Adrenal gland (tissue), 12 donors: ENCODE data around the gene TRIM14. TPM values are rescaled to one million over a fixed set of nuclear protein-coding genes. Genes with fewer than 3 reads are reported as not detected.

Experiments
- DNase-seq, 7 donors: peaks; one replicate each; pipeline ENCODE4 v3.0.0-alpha.2; 2019 to 2020
- H3K27ac ChIP-seq, 5 donors: fragments of 200-600 bp; sonication (generic) in 4 of 5; 1 replicate in 3 of 5; 2 replicates in 2 of 5; pipeline versions ENCODE4 v1.5.1 to v1.8.0; 2016 to 2020; ENCODE audit warnings: mild to moderate bottlenecking in 1 of 5
- H3K27me3 ChIP-seq: fragments of 200-600 bp; 2 replicates; pipeline ENCODE4 v1.8.0; 2021
- H3K36me3 ChIP-seq, 2 donors: fragments of 200-600 bp; replicated peaks in 1 of 2; 1 replicate in 1 of 2; 2 replicates in 1 of 2; pipeline versions ENCODE4 v1.5.1 to v1.8.0; 2018 to 2022
- H3K4me1 ChIP-seq, 2 donors: fragments of 200-600 bp; replicated peaks in 1 of 2; 1 replicate in 1 of 2; 2 replicates in 1 of 2; pipeline versions ENCODE4 v1.5.1 to v1.8.0; 2018 to 2021
- H3K4me3 ChIP-seq, 4 donors: fragments of 200-600 bp; sonication (generic) in 3 of 4; one replicate each; pipeline ENCODE4 v1.5.1; 2016 to 2018
- H3K9me3 ChIP-seq, 3 donors: fragments of 200-600 bp; sonication (generic) in 1 of 3; replicated peaks in 1 of 3; 1 replicate in 2 of 3; 2 replicates in 1 of 3; pipeline versions ENCODE4 v1.5.1 to v1.8.0; 2016 to 2021
- POLR2A ChIP-seq, 2 donors: fragments of 450-650 bp; IDR thresholded peaks; one replicate each; pipeline ENCODE4 v1.6.1; 2017; ENCODE audit warnings: antibody characterized with exemption in 2 of 2, mild to moderate bottlenecking in 2 of 2, moderate library complexity in 1 of 2
- WGBS, 4 donors: extraction: QIAGEN DNeasy Blood & Tissue Kit in 2 of 4; methylation state at CpG; one replicate each; pipeline versions ENCODE4 v1.1.5 to v1.1.7; 2013 to 2017; 5-methylcytosine and 5-hydroxymethylcytosine counted together
- intact Hi-C, 2 donors: fragments of 100-400 bp; cut with DNase I; formaldehyde crosslinking; loops; one replicate each; pipeline versions ENCODE4 v1.14.1 to v1.15.0; 2022 to 2023
- polyA plus RNA-seq, 3 donors: library from polyadenylated mRNA; stranded (reverse); fragments of 200-250 nt in 2 of 3; fragments of 350-450 nt in 1 of 3; fragmentation: Illumina TruSeq in 1 of 3; extraction: RNeasy Lipid Tissue Mini Kit (QIAGEN cat#74804) in 1 of 3; gene quantifications; one replicate each; pipeline ENCODE4 v1.2.3, GENCODE V29; 2013 to 2014
- total RNA-seq, 9 donors: library from RNA; depleted of rRNA in 4 of 9; stranded (reverse); fragments of >200 nt in 4 of 9; fragments of 120-200 nt in 1 of 9; fragmentation: NEBNext Ultra II Directional in 1 of 9; extraction: Animal tissue kit (Norgen Biotek cat#: 25700) in 1 of 9; gene quantifications; one replicate each; pipeline versions ENCODE4 v1.1.0 to v1.2.4, GENCODE V29; 2013 to 2023
- TF ChIP-seq, protein P1 (sequence below), 6 experiments: fragments of 450-650 bp in 4 of 6; fragments of 200-600 bp in 2 of 6; sonication (generic) in 1 of 6; IDR thresholded peaks; 1 replicate in 5 of 6; 2 replicates in 1 of 6; pipeline versions ENCODE4 v1.5.1 to v1.8.0; 2016 to 2021; ENCODE audit warnings: antibody characterized with exemption in 6 of 6, mild to moderate bottlenecking in 2 of 6, moderate library complexity in 1 of 6
- donor health status: healthy with polysubstance abuse.
- donor health status: Bipolar disorder and iron deficiency.
- donor health status: DM: yes; HTN: yes; CAD: no.
- donor health status: DM: no; HTN: no; CAD: no.
- donor health status: DM: no; HTN: no; CAD: no.
- donor health status: DM: yes; HTN: yes; CAD: no.

The TRIM14 gene
- total and polyA plus RNA-seq, 12 donors: 0.72 to 24.8 (median 13.9) TPM

DNA sequence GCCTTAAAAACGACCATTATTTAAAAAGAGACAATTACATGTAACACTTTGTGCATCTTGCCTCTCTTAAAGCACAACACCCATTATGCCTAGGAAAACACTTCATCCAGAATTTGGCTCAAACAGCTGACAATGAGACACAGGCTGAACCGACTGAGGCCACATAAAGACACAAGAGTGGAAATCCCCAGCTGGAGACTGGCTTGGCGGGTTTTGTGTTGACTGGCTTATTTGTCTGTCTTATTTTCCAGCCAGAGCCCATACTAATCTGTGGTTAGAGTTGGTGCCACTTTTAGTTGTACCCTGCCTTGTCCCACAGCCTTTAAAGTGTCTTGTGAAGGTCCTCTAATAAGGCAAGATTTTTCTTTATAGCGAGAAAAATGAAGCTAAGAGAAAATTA, 21.2 kb downstream of the TRIM14 start:
- no peak overlapping the region for H3K27ac ChIP-seq
- no peak for TF ChIP-seq POLR2A (IDR thresholded peaks at IDR 0.05)
- TF ChIP-seq, protein P1, sequence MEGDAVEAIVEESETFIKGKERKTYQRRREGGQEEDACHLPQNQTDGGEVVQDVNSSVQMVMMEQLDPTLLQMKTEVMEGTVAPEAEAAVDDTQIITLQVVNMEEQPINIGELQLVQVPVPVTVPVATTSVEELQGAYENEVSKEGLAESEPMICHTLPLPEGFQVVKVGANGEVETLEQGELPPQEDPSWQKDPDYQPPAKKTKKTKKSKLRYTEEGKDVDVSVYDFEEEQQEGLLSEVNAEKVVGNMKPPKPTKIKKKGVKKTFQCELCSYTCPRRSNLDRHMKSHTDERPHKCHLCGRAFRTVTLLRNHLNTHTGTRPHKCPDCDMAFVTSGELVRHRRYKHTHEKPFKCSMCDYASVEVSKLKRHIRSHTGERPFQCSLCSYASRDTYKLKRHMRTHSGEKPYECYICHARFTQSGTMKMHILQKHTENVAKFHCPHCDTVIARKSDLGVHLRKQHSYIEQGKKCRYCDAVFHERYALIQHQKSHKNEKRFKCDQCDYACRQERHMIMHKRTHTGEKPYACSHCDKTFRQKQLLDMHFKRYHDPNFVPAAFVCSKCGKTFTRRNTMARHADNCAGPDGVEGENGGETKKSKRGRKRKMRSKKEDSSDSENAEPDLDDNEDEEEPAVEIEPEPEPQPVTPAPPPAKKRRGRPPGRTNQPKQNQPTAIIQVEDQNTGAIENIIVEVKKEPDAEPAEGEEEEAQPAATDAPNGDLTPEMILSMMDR (IDR thresholded peaks at IDR 0.05): no peak
- peaks cover 0 to 9% of the 10 kb centered on the region in 2 donors for H3K4me1 ChIP-seq
- intact Hi-C loops: no loop called here
- H3K27me3 ChIP-seq: peaks cover 31% of the 10 kb centered on the region
- WGBS, 4 donors: 76 to 85% (median 78%) methylated on average over 4 of the region's 4 CpGs
- H3K4me3 ChIP-seq: no peak overlapping the region
- peaks cover 0 to 6% of the 10 kb centered on the region in 2 donors for H3K36me3 ChIP-seq
- DNase-seq: peak in 1 of 7 donors; percentile 43
- H3K9me3 ChIP-seq: no peaks in the 10 kb centered on the region

DNA sequence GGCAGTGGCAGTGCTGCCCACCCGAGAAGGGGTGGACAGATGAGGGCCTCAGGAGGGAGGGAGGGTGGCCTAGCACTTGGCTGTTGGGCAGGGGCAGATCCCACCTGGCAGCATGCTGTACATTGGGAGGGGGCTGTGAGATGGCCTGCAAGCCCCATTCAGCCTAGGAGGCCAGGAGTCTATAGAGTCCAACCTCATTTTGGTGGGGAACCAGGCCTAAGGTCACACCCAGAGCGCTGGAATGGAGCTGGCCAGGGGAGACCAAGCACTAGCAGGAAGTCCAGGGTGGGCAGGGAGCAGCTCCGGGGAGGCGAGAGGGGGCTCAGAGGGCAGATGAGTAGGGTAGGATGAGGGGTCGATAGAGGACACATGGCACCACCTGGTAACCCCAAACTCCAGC, 22.9 kb downstream of the TRIM14 start:
- intact Hi-C loops: no loop called here
- peak in 1 of 7 donors; percentile 33 for DNase-seq
- 90 to 94% (median 92%) methylated on average over 4 to 5 of the region's 5 CpGs for WGBS, 4 donors
- Histone ChIP-seq H3K4me1 (peaks cover 0 to 9% of the 10 kb centered on the region in 2 donors), H3K4me3 (no peak overlapping the region), H3K27me3 (peaks cover 24% of the 10 kb centered on the region), H3K9me3 (no peaks in the 10 kb centered on the region), H3K27ac (no peak overlapping the region), H3K36me3 (peaks cover 0 to 6% of the 10 kb centered on the region in 2 donors)
- TF ChIP-seq, protein P1 (IDR thresholded peaks at IDR 0.05): no peak
- no peak for TF ChIP-seq POLR2A (IDR thresholded peaks at IDR 0.05)

DNA sequence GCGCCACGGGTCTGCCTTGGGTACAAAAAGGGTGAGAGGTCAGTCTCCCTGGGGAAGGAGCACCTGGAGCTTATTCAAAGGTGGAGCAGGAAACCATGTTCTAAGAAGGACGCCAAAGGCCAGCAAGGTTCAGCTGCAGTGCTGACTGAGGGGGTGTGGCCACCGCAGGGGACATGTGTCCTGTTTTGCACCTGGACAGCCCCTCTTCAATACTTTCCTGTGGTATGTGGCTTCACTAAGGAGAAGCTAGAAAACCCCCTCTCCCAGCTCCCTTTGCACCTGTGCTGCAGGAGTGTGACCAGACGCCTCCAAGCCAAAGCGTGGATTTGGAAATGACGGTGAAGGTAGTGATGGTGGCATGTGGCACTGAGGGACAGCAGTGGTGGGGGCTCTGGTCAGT, 23.6 kb downstream of the TRIM14 start:
- H3K27me3 ChIP-seq: peaks cover 29% of the 10 kb centered on the region
- no peak overlapping the region for H3K27ac ChIP-seq
- TF ChIP-seq POLR2A (IDR thresholded peaks at IDR 0.05): no peak
- TF ChIP-seq, protein P1 (IDR thresholded peaks at IDR 0.05): no peak
- peaks cover 0 to 6% of the 10 kb centered on the region in 2 donors for H3K36me3 ChIP-seq
- 86 to 93% (median 91%) methylated on average over 7 of the region's 7 CpGs for WGBS, 4 donors
- no peaks in the 10 kb centered on the region for H3K9me3 ChIP-seq
- intact Hi-C loops: no loop called here
- peaks cover 0 to 6% of the 10 kb centered on the region in 2 donors for H3K4me1 ChIP-seq
- DNase-seq: peak in 1 of 7 donors; percentile 27
- H3K4me3 ChIP-seq: no peak overlapping the region

DNA sequence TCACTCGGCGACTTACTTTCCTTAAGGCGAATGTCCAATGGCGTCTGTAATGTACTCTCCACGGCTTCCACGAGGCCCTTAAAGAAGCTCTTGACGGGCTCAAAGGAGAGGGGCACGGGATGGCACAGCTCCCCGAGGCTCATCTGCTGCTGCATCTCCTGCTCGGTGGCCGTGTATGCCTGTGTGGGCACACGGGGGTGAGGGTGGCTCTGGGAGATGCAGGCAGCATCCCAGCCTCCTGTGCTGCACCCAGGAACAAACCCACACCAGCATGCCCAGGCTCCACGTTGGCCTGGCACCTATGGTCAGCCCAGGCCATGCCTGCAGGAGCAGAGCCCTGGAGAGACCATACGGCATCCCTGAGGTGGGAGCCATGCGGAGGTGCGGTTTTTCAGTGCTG, 24.2 kb downstream of the TRIM14 start:
- TF ChIP-seq, protein P1 (IDR thresholded peaks at IDR 0.05): no peak
- TF ChIP-seq POLR2A (IDR thresholded peaks at IDR 0.05): no peak
- intact Hi-C loops: no loop called here
- 75 to 91% (median 87%) methylated on average over 11 to 16 of the region's 16 CpGs for WGBS, 4 donors
- Histone ChIP-seq H3K36me3 (peaks cover 0 to 6% of the 10 kb centered on the region in 2 donors), H3K27ac (no peak overlapping the region), H3K4me1 (peaks cover 0 to under 1% of the 10 kb centered on the region in 2 donors), H3K9me3 (no peaks in the 10 kb centered on the region), H3K27me3 (peaks cover 32% of the 10 kb centered on the region), H3K4me3 (no peak overlapping the region)
- DNase-seq: no peak
